Liver (tissue), 9 donors: Measurements from ENCODE around the gene ADK. TPM values are rescaled to one million over a fixed set of nuclear protein-coding genes. Genes with fewer than 3 reads are reported as not detected.

Experiments used
- DNase-seq: peaks from one replicate; pipeline ENCODE4 v3.0.0-alpha.2; 2017; ENCODE audit warnings: low spot score
- H3K27ac ChIP-seq, 2 donors: one replicate each; pipeline ENCODE4 v1.7.0; 2013; ENCODE audit warnings: inconsistent platforms in 2 of 2, low read length in 2 of 2, control low read depth in 1 of 2, low read depth in 1 of 2, mild to moderate bottlenecking in 1 of 2
- H3K27me3 ChIP-seq, 4 donors: one replicate each; pipeline versions ENCODE4 v1.6.1 to v1.7.0; 2013; ENCODE audit warnings: low read length in 3 of 4, inconsistent platforms in 1 of 4, mild to moderate bottlenecking in 1 of 4, moderate library complexity in 1 of 4; ENCODE audit not compliant: control insufficient read depth in 4 of 4, insufficient read depth in 4 of 4
- H3K36me3 ChIP-seq, 4 donors: one replicate each; pipeline versions ENCODE4 v1.6.1 to v1.7.0; 2013; ENCODE audit warnings: low read length in 3 of 4, mild to moderate bottlenecking in 3 of 4, low read depth in 1 of 4, moderate library complexity in 1 of 4; ENCODE audit not compliant: control insufficient read depth in 4 of 4, insufficient read depth in 3 of 4
- H3K4me1 ChIP-seq, 4 donors: one replicate each; pipeline versions ENCODE4 v1.6.1 to v1.7.0; 2013; ENCODE audit warnings: low read length in 3 of 4, mild to moderate bottlenecking in 3 of 4, moderate library complexity in 1 of 4; ENCODE audit not compliant: control insufficient read depth in 4 of 4, insufficient read depth in 4 of 4
- H3K4me3 ChIP-seq, 3 donors: one replicate each; pipeline versions ENCODE4 v1.6.1 to v1.7.0; 2013; ENCODE audit warnings: low read length in 3 of 3, control low read depth in 1 of 3, low read depth in 1 of 3, mild to moderate bottlenecking in 1 of 3
- H3K9ac ChIP-seq, 2 donors: one replicate each; pipeline ENCODE4 v1.7.0; 2013; ENCODE audit warnings: low read length in 2 of 2, mild to moderate bottlenecking in 2 of 2, moderate library complexity in 2 of 2, control low read depth in 1 of 2, low read depth in 1 of 2
- H3K9me3 ChIP-seq, 4 donors: one replicate each; pipeline versions ENCODE4 v1.6.1 to v1.7.0; 2013; ENCODE audit warnings: low read length in 3 of 4; ENCODE audit not compliant: control insufficient read depth in 4 of 4
- ATF3 ChIP-seq: IDR thresholded peaks from 2 replicates; pipeline ENCODE4 v1.6.1; 2016; ENCODE audit warnings: antibody characterized with exemption
- CTCF ChIP-seq: fragments of 150-350 bp; IDR thresholded peaks from 2 replicates; pipeline ENCODE4 v1.5.1; 2017; ENCODE audit warnings: improper control_type of control experiment, low read depth, low read length; ENCODE audit not compliant: missing input control
- EGR1 ChIP-seq, 2 donors: IDR thresholded peaks; 2 replicates each; pipeline ENCODE4 v1.6.1; 2016 to 2018; ENCODE audit warnings: antibody characterized with exemption in 2 of 2, low read depth in 2 of 2
- FOXA1 ChIP-seq: IDR thresholded peaks from 2 replicates; pipeline ENCODE4 v1.6.1; 2016; ENCODE audit warnings: antibody characterized with exemption
- FOXA2 ChIP-seq: IDR thresholded peaks from 2 replicates; pipeline ENCODE4 v1.6.1; 2016; ENCODE audit warnings: antibody characterized with exemption
- GABPA ChIP-seq, 2 donors: IDR thresholded peaks in 1 of 2; conservative IDR thresholded peaks in 1 of 2; 2 replicates each; pipeline ENCODE4 v1.6.1; 2016; ENCODE audit warnings: antibody characterized with exemption in 2 of 2, mild to moderate bottlenecking in 1 of 2, moderate library complexity in 1 of 2
- HNF4A ChIP-seq, 2 donors: conservative IDR thresholded peaks; 2 replicates each; pipeline ENCODE4 v1.6.1; 2016; ENCODE audit warnings: antibody characterized with exemption in 2 of 2, mild to moderate bottlenecking in 2 of 2
- HNF4G ChIP-seq: IDR thresholded peaks from 2 replicates; pipeline ENCODE4 v1.6.1; 2016; ENCODE audit warnings: antibody characterized with exemption
- JUND ChIP-seq, 2 donors: IDR thresholded peaks; 2 replicates each; pipeline ENCODE4 v1.6.1; 2016; ENCODE audit warnings: antibody characterized with exemption in 2 of 2
- MAX ChIP-seq: IDR thresholded peaks from 2 replicates; pipeline ENCODE4 v1.6.1; 2016; ENCODE audit warnings: antibody characterized with exemption
- NR2F2 ChIP-seq: IDR thresholded peaks from 2 replicates; pipeline ENCODE4 v1.6.1; 2016; ENCODE audit warnings: antibody characterized with exemption
- RAD21 ChIP-seq, 2 donors: IDR thresholded peaks; 2 replicates each; pipeline ENCODE4 v1.6.1; 2016; ENCODE audit warnings: antibody characterized with exemption in 2 of 2, mild to moderate bottlenecking in 2 of 2
- REST ChIP-seq: IDR thresholded peaks from 2 replicates; pipeline ENCODE4 v1.6.1; 2016; ENCODE audit warnings: antibody characterized with exemption, mild to moderate bottlenecking
- RXRA ChIP-seq, 2 donors: IDR thresholded peaks; 2 replicates each; pipeline ENCODE4 v1.6.1; 2017 to 2018; ENCODE audit warnings: antibody characterized with exemption in 2 of 2, mild to moderate bottlenecking in 1 of 2
- SP1 ChIP-seq: IDR thresholded peaks from 2 replicates; pipeline ENCODE4 v1.6.1; 2018; ENCODE audit warnings: antibody characterized with exemption, mild to moderate bottlenecking
- TAF1 ChIP-seq: conservative IDR thresholded peaks from 2 replicates; pipeline ENCODE4 v1.6.1; 2016; ENCODE audit warnings: antibody characterized with exemption, mild to moderate bottlenecking
- YY1 ChIP-seq: IDR thresholded peaks from 2 replicates; pipeline ENCODE4 v1.6.1; 2016; ENCODE audit warnings: antibody characterized with exemption, mild to moderate bottlenecking
- ZBTB33 ChIP-seq: IDR thresholded peaks from 2 replicates; pipeline ENCODE4 v1.6.1; 2016; ENCODE audit warnings: antibody characterized with exemption
- WGBS: extraction: QIAGEN DNeasy Blood & Tissue Kit; methylation state at CpG from one replicate; pipeline ENCODE4 v1.1.7; 2013; 5-methylcytosine and 5-hydroxymethylcytosine counted together
- polyA plus RNA-seq, 2 donors: library from polyadenylated mRNA; stranded (reverse) in 1 of 2; unstranded in 1 of 2; fragments of 200-250 nt in 1 of 2; fragments of >200 nt in 1 of 2; fragmentation: Nextera tagmentation in 1 of 2; extraction: Ambion mirVana in 1 of 2; gene quantifications; one replicate each; pipeline versions ENCODE4 v1.2.1 to v1.2.3, GENCODE V29; 2013 to 2015
- total RNA-seq, 2 donors: library from RNA; depleted of rRNA; stranded (reverse); fragments of >200 nt; gene quantifications; one replicate each; pipeline ENCODE4 v1.2.3, GENCODE V29; 2014
- donor health status: healthy.
- donor health status: healthy.
- donor health status: healthy.
- donor health status: healthy.
- donor health status: healthy.

The ADK gene
- total and polyA plus RNA-seq, 4 donors, result 18.0 to 110 (median 65.5) TPM

GRCh38 chr10:74110120-74110519 lies 40.9 kb upstream of the ADK start (continued):
- no peak for TF ChIP-seq CTCF
- TF ChIP-seq SP1, result no peak

DNA sequence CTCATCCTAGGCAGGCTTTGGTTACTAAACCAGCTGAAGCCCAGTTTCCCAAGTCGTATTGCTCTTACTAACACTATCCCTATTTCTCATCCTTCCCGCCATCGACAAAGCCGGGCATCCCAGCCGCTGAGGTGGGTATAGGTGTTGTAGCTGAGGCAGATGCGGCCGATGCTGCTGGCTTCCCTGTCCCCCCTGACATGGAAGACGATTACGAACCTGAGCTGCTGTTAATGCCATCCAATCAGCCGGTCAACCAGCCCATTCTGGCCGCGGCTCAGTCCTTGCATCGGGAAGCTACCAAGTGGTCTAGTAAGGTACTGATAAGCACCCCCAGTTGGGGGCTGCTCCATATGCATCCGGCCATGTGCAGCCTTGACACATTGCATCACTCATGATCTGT lies 39.2 kb upstream of the ADK start:
- no peak for DNase-seq
- Histone ChIP-seq H3K27ac (no peak overlapping the region), H3K9me3 (no peaks in the 10 kb centered on the region), H3K27me3 (no peaks in the 10 kb centered on the region), H3K9ac (no peak overlapping the region), H3K36me3 (peaks cover 5 to 63% (median 41%) of the 10 kb centered on the region in 4 donors), H3K4me3 (no peak overlapping the region), H3K4me1 (no peaks in the 10 kb centered on the region)
- TF ChIP-seq GABPA (IDR thresholded peaks at IDR 0.05 in 1 of 2, conservative IDR thresholded peaks at IDR 0.05 in 1 of 2), result no peak
- TF ChIP-seq FOXA2, result no peak
- TF ChIP-seq EGR1 (IDR thresholded peaks at IDR 0.05; ENCODE audit: low read depth in 2 of 2), result no peak
- no peak for TF ChIP-seq MAX
- TF ChIP-seq HNF4G, result no peak
- TF ChIP-seq SP1, result no peak
- TF ChIP-seq JUND (IDR thresholded peaks at IDR 0.05), result no peak
- TF ChIP-seq HNF4A (conservative IDR thresholded peaks at IDR 0.05), result no peak
- TF ChIP-seq RXRA (IDR thresholded peaks at IDR 0.05), result no peak
- no peak for TF ChIP-seq RAD21 (IDR thresholded peaks at IDR 0.05)
- TF ChIP-seq NR2F2, result no peak
- TF ChIP-seq TAF1, result no peak
- TF ChIP-seq ZBTB33, result no peak
- no peak for TF ChIP-seq YY1
- no peak for TF ChIP-seq CTCF
- no peak for TF ChIP-seq REST
- TF ChIP-seq ATF3, result no peak
- no peak for TF ChIP-seq FOXA1
- WGBS, result 98% methylated on average over 14 of the region's 14 CpGs
